Activated B cell treated with CpG ODN at 0.5 μM for 24 hours (primary cell): ENCODE data around the gene P3H1. TPM values are rescaled to one million over a fixed set of nuclear protein-coding genes. Genes with fewer than 3 reads are reported as not detected.
"Not testable (repeated sequence)": the region's sequence is repeated elsewhere in the genome, so short reads cannot be mapped to it uniquely, and the experiment has no call there.

Experiments used
- ATAC-seq: fragments of 200-7000 bp; cut with Tn5 transposase; one replicate; pipeline ENCODE4 v1.10.0; 2021; ENCODE audit warnings: low read depth, mild to moderate bottlenecking, moderate library complexity
- CTCF ChIA-PET: fragments of 350-600 bp; sonication (Branson Sonifier 250); formaldehyde crosslinking; loops from one replicate; lab custom pipeline; 2021; ENCODE audit warnings: antibody characterized with exemption; lab: Charles Lee
- POLR2A ChIA-PET: fragments of 350-600 bp; sonication (Branson Sonifier 250); formaldehyde crosslinking; loops from one replicate; lab custom pipeline; 2021; ENCODE audit warnings: antibody characterized with exemption; lab: Charles Lee
- DNase-seq: peaks from one replicate; pipeline ENCODE4 v3.0.0; 2022
- H3K27ac Mint-ChIP-seq: one replicate; pipeline ENCODE4 v1.8.0; 2020; ENCODE audit warnings: mixed read lengths
- H3K27me3 Mint-ChIP-seq: one replicate; pipeline ENCODE4 v1.8.0; 2021; ENCODE audit warnings: mixed read lengths
- H3K36me3 Mint-ChIP-seq: one replicate; pipeline ENCODE4 v1.8.0; 2021; ENCODE audit warnings: low read depth, mixed read lengths
- H3K4me1 Mint-ChIP-seq: one replicate; pipeline ENCODE4 v1.8.0; 2021; ENCODE audit warnings: mixed read lengths
- H3K4me3 Mint-ChIP-seq: one replicate; pipeline ENCODE4 v1.8.0; 2020; ENCODE audit warnings: mild to moderate bottlenecking, mixed read lengths
- H3K9me3 Mint-ChIP-seq: one replicate; pipeline ENCODE4 v1.8.0; 2020; ENCODE audit warnings: mixed read lengths
- CTCF ChIP-seq: fragments of 200-600 bp; IDR thresholded peaks from one replicate; pipeline ENCODE4 v1.8.0; 2022; ENCODE audit warnings: antibody characterized with exemption, mild to moderate bottlenecking
- intact Hi-C: fragments of 100-400 bp; cut with micrococcal nuclease; formaldehyde crosslinking; loops from one replicate; pipeline ENCODE4 v1.15.1; 2024
- total RNA-seq: library from RNA; stranded (reverse); gene quantifications from 2 replicates; pipeline ENCODE4 v1.2.3, GENCODE V29; 2022

The P3H1 gene
- total RNA-seq, 1 donor from 2014 or later, result 27.1 TPM

GRCh38 chr1:42733415-42734200, 33.2 kb downstream of the P3H1 start:
- peaks cover 23% of the 10 kb centered on the region for H3K4me1 Mint-ChIP-seq
- no peak for TF ChIP-seq CTCF
- H3K27me3 Mint-ChIP-seq, result no peaks in the 10 kb centered on the region
- ATAC-seq (no peak), DNase-seq (no peak)
- H3K9me3 Mint-ChIP-seq, result no peaks in the 10 kb centered on the region
- no peak overlapping the region for H3K4me3 Mint-ChIP-seq
- H3K27ac Mint-ChIP-seq, result no peak overlapping the region
- CTCF ChIA-PET, result interaction anchor here (0.6 kb wide), 1 partner anchor 48 kb away, joined by 3 read pairs; no protein-coding TSS in a partner anchor
- intact Hi-C loops, result no loop called here
- H3K36me3 Mint-ChIP-seq, result no peaks in the 10 kb centered on the region
- POLR2A ChIA-PET, result no interaction called here

- Mint-ChIP-seq H3K36me3 (no peaks in the 10 kb centered on the region), H3K27ac (no peak overlapping the region), H3K4me3 (no peak overlapping the region), H3K27me3 (no peaks in the 10 kb centered on the region), H3K4me1 (peaks cover 18% of the 10 kb centered on the region), H3K9me3 (no peaks in the 10 kb centered on the region)
- intact Hi-C loops, result no loop called here
- CTCF ChIA-PET, result no interaction called here
- ATAC-seq, result no peak
- no peak for DNase-seq
- POLR2A ChIA-PET, result interaction anchor here (0.5 kb wide), 1 partner anchor 28 kb away, joined by 4 read pairs; no protein-coding TSS in a partner anchor
- no peak for TF ChIP-seq CTCF
Measured at GRCh38 chr1:42732126-42732680, 34.6 kb downstream of the P3H1 start.

- no peak overlapping the region for H3K27ac Mint-ChIP-seq
- no peaks in the 10 kb centered on the region for H3K36me3 Mint-ChIP-seq
- H3K27me3 Mint-ChIP-seq, result no peaks in the 10 kb centered on the region
- no peaks in the 10 kb centered on the region for H3K9me3 Mint-ChIP-seq
- no peak overlapping the region for H3K4me3 Mint-ChIP-seq
- peaks cover 12% of the 10 kb centered on the region for H3K4me1 Mint-ChIP-seq
- ChIA-PET CTCF (no interaction called here), POLR2A (interaction anchor here (0.5 kb wide), 1 partner anchor 28 kb away, joined by 4 read pairs; no protein-coding TSS in a partner anchor)
- intact Hi-C loops, result no loop called here
- no peak for TF ChIP-seq CTCF
- no peak for DNase-seq
- no peak for ATAC-seq
Measured at GRCh38 chr1:42731585-42731984, 35.2 kb downstream of the P3H1 start.

- Mint-ChIP-seq H3K4me1 (peaks cover 7% of the 10 kb centered on the region), H3K27ac (no peak overlapping the region), H3K27me3 (no peaks in the 10 kb centered on the region), H3K4me3 (no peak overlapping the region), H3K9me3 (no peaks in the 10 kb centered on the region), H3K36me3 (no peaks in the 10 kb centered on the region)
- intact Hi-C loops, result no loop called here
- TF ChIP-seq CTCF, result no peak
- CTCF ChIA-PET, result interaction anchor here (1.2 kb wide), 1 partner anchor 15 kb away, joined by 3 read pairs; no protein-coding TSS in a partner anchor
- POLR2A ChIA-PET, result no interaction called here
- DNase-seq (no peak), ATAC-seq (no peak)
Measured at GRCh38 chr1:42730988-42731387, 35.8 kb downstream of the P3H1 start.

GRCh38 chr1:42730002-42730401, 36.8 kb downstream of the P3H1 start:
- no peak for TF ChIP-seq CTCF
- ChIA-PET CTCF (interaction anchor here (1.2 kb wide), 1 partner anchor 14 kb away, joined by 3 read pairs; no protein-coding TSS in a partner anchor), POLR2A (no interaction called here)
- Mint-ChIP-seq H3K27me3 (no peaks in the 10 kb centered on the region), H3K27ac (no peak overlapping the region), H3K4me1 (peaks cover 7% of the 10 kb centered on the region), H3K9me3 (no peaks in the 10 kb centered on the region), H3K36me3 (no peaks in the 10 kb centered on the region), H3K4me3 (no peak overlapping the region)
- ATAC-seq (no peak), DNase-seq (no peak)
- intact Hi-C loops, result no loop called here

- H3K27me3 Mint-ChIP-seq, H3K4me3 Mint-ChIP-seq, DNase-seq, H3K9me3 Mint-ChIP-seq, H3K4me1 Mint-ChIP-seq, H3K36me3 Mint-ChIP-seq, intact Hi-C loops, CTCF ChIA-PET, ATAC-seq, H3K27ac Mint-ChIP-seq: not testable (repeated sequence)
- POLR2A ChIA-PET, result interaction anchor here (0.7 kb wide), 1 partner anchor 105 kb away, joined by 3 read pairs; no protein-coding TSS in a partner anchor
Measured at GRCh38 chr1:42725820-42726219, 41.0 kb downstream of the P3H1 start.
